ENCODE measurements around the gene NUP210. TPM values are rescaled to one million over a fixed set of nuclear protein-coding genes. Genes with fewer than 3 reads are reported as not detected.
"Not testable (repeated sequence)": the region's sequence is repeated elsewhere in the genome, so short reads cannot be mapped to it uniquely, and the experiment has no call there.

The NUP210 gene
- total RNA-seq, 2 experiments from 2014 or later = 127 to 131 TPM

GRCh38 chr3:13442882-13443281 lies 22.8 kb upstream of the NUP210 start:
- DNase-seq, H3K4me1 Mint-ChIP-seq, H3K4me3 Mint-ChIP-seq, H3K27me3 Mint-ChIP-seq, H3K36me3 Mint-ChIP-seq, H3K27ac Mint-ChIP-seq, H3K9me3 Mint-ChIP-seq: not testable (repeated sequence)

GRCh38 chr3:13440204-13440817 lies 20.2 kb upstream of the NUP210 start:
- Mint-ChIP-seq H3K9me3 (no peaks in the 10 kb centered on the region), H3K27ac (no peak overlapping the region), H3K4me3 (no peak overlapping the region), H3K4me1 (no peaks in the 10 kb centered on the region), H3K36me3 (no peaks in the 10 kb centered on the region), H3K27me3 (no peaks in the 10 kb centered on the region)
- no peak for DNase-seq

- H3K9me3 Mint-ChIP-seq, H3K4me1 Mint-ChIP-seq, H3K36me3 Mint-ChIP-seq, DNase-seq, H3K4me3 Mint-ChIP-seq, H3K27me3 Mint-ChIP-seq, H3K27ac Mint-ChIP-seq: not testable (repeated sequence)
Measured at GRCh38 chr3:13436213-13436612, 16.1 kb upstream of the NUP210 start.

GRCh38 chr3:13433912-13434311 lies 13.8 kb upstream of the NUP210 start:
- H3K4me3 Mint-ChIP-seq = no peak overlapping the region
- H3K36me3 Mint-ChIP-seq = no peaks in the 10 kb centered on the region
- no peak overlapping the region for H3K27ac Mint-ChIP-seq
- H3K4me1 Mint-ChIP-seq = peaks cover 7% of the 10 kb centered on the region
- H3K27me3 Mint-ChIP-seq = no peaks in the 10 kb centered on the region
- peaks cover 4% of the 10 kb centered on the region for H3K9me3 Mint-ChIP-seq
- no peak for DNase-seq

GRCh38 chr3:13432093-13432492 lies 12.0 kb upstream of the NUP210 start:
- Mint-ChIP-seq H3K36me3 (no peaks in the 10 kb centered on the region), H3K27ac (no peak overlapping the region), H3K4me3 (no peak overlapping the region), H3K27me3 (no peaks in the 10 kb centered on the region), H3K4me1 (peaks cover 17% of the 10 kb centered on the region), H3K9me3 (peaks cover 4% of the 10 kb centered on the region)
- DNase-seq = no peak

GRCh38 chr3:13430411-13430875 lies 10.3 kb upstream of the NUP210 start:
- not testable (repeated sequence) for H3K9me3 Mint-ChIP-seq, H3K27ac Mint-ChIP-seq, DNase-seq, H3K27me3 Mint-ChIP-seq, H3K36me3 Mint-ChIP-seq, H3K4me3 Mint-ChIP-seq
- peaks cover 23% of the 10 kb centered on the region for H3K4me1 Mint-ChIP-seq

- no peaks in the 10 kb centered on the region for H3K27me3 Mint-ChIP-seq
- H3K27ac Mint-ChIP-seq = no peak overlapping the region
Measured at GRCh38 chr3:13429631-13430291, 9.6 kb upstream of the NUP210 start.

GRCh38 chr3:13428678-13429077 lies 8.6 kb upstream of the NUP210 start:
- not testable (repeated sequence) for H3K4me3 Mint-ChIP-seq, DNase-seq

More at GRCh38 chr3:13429631-13430291, 9.6 kb upstream of the NUP210 start:
- H3K9me3 Mint-ChIP-seq = peaks cover 4% of the 10 kb centered on the region
- H3K4me1 Mint-ChIP-seq = peaks cover 29% of the 10 kb centered on the region
- no peak overlapping the region for H3K4me3 Mint-ChIP-seq
- no peaks in the 10 kb centered on the region for H3K36me3 Mint-ChIP-seq
- DNase-seq = no peak

GRCh38 chr3:13427662-13428603 lies 7.8 kb upstream of the NUP210 start:
- peaks cover 33% of the 10 kb centered on the region for H3K4me1 Mint-ChIP-seq
- H3K36me3 Mint-ChIP-seq = no peaks in the 10 kb centered on the region
- peak overlapping the region; percentile 92 for H3K27ac Mint-ChIP-seq
- no peak for DNase-seq
- no peaks in the 10 kb centered on the region for H3K27me3 Mint-ChIP-seq
- peaks cover 4% of the 10 kb centered on the region for H3K9me3 Mint-ChIP-seq
- peak overlapping the region; percentile 19 for H3K4me3 Mint-ChIP-seq

More at GRCh38 chr3:13428678-13429077, 8.6 kb upstream of the NUP210 start:
- peak overlapping the region; percentile 92 for H3K27ac Mint-ChIP-seq
- H3K9me3 Mint-ChIP-seq, H3K36me3 Mint-ChIP-seq, H3K27me3 Mint-ChIP-seq: not testable (repeated sequence)
- peaks cover 31% of the 10 kb centered on the region for H3K4me1 Mint-ChIP-seq

GRCh38 chr3:13426591-13426990 lies 6.5 kb upstream of the NUP210 start:
- peaks cover 43% of the 10 kb centered on the region for H3K4me1 Mint-ChIP-seq
- no peaks in the 10 kb centered on the region for H3K27me3 Mint-ChIP-seq
- no peaks in the 10 kb centered on the region for H3K36me3 Mint-ChIP-seq
- H3K27ac Mint-ChIP-seq = no peak overlapping the region
- DNase-seq = no peak
- no peak overlapping the region for H3K4me3 Mint-ChIP-seq
- peaks cover 4% of the 10 kb centered on the region for H3K9me3 Mint-ChIP-seq

GRCh38 chr3:13425689-13426088 lies 5.6 kb upstream of the NUP210 start:
- H3K9me3 Mint-ChIP-seq = peaks cover 4% of the 10 kb centered on the region
- H3K36me3 Mint-ChIP-seq = peaks cover 1% of the 10 kb centered on the region
- H3K4me3 Mint-ChIP-seq = no peak overlapping the region
- DNase-seq = no peak
- peaks cover 52% of the 10 kb centered on the region for H3K4me1 Mint-ChIP-seq
- peaks cover 2% of the 10 kb centered on the region for H3K27me3 Mint-ChIP-seq
- no peak overlapping the region for H3K27ac Mint-ChIP-seq

GRCh38 chr3:13424865-13425617 lies 4.9 kb upstream of the NUP210 start:
- no peak for DNase-seq
- peaks cover 2% of the 10 kb centered on the region for H3K36me3 Mint-ChIP-seq
- peaks cover 3% of the 10 kb centered on the region for H3K27me3 Mint-ChIP-seq
- H3K27ac Mint-ChIP-seq = no peak overlapping the region
- peaks cover 4% of the 10 kb centered on the region for H3K9me3 Mint-ChIP-seq
- H3K4me1 Mint-ChIP-seq = peaks cover 52% of the 10 kb centered on the region
- H3K4me3 Mint-ChIP-seq = no peak overlapping the region

- no peak for DNase-seq
- H3K4me1 Mint-ChIP-seq = peaks cover 49% of the 10 kb centered on the region
- H3K27ac Mint-ChIP-seq = no peak overlapping the region
- peaks cover 2% of the 10 kb centered on the region for H3K9me3 Mint-ChIP-seq
- H3K36me3 Mint-ChIP-seq = peaks cover 4% of the 10 kb centered on the region
- H3K4me3 Mint-ChIP-seq = no peak overlapping the region
- H3K27me3 Mint-ChIP-seq = peaks cover 3% of the 10 kb centered on the region
Measured at GRCh38 chr3:13424141-13424844, 4.2 kb upstream of the NUP210 start.

All from activated naive CD8-positive, alpha-beta T cell treated with anti-CD3 and anti-CD28 coated beads for 36 hours (primary cell).